Measurements from ENCODE around the gene LRR1.
"Not testable (repeated sequence)": the region's sequence is repeated elsewhere in the genome, so short reads cannot be mapped to it uniquely, and the experiment has no call there.

Gene LRR1

DNA sequence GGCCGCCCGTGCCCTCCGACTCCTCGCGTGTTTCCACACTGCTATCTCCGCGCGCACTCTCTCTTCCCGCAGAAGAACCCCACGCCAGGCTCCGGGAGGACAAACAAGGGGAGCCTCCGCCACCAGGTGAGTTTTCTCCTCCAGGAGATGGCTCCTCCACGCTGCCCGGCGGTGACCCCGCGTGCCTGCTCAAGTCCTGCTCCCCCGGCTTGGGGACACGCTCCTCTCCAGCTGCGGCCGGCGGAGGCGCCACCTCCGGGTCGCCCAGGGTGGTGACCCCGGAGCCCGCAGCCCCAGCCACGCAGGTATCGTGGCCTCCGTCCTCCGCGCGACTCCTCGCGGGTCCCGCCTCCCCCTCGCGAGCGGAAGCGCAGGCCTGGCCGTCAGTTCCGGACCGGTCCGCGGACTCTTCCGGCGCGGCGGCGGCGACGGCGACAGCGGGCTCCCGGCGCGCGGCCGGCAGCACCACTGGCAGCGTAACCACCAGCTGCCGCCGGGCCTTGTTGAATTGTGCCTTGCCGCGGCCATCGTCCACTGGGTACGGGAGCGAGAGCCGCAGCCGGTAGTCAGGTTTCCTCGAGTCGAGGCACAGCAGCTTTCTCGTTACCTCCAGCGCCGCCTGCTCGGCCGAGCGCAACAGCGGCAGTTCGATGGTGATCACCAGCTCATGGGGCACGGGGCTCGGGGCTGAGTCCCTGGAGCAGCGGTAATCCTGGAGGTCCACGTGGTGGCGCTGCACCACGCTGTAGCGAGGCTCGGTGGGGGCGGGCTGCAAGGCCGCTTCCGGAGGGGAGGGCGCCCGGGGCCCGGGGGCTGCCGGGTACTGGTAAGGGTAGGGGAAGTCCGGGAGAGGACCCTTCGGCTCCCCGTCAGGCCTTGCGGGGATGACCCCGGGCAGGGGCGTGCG lies 35.2 kb downstream of the LRR1 start:
- peak; percentile 95 for DNase-seq

DNA sequence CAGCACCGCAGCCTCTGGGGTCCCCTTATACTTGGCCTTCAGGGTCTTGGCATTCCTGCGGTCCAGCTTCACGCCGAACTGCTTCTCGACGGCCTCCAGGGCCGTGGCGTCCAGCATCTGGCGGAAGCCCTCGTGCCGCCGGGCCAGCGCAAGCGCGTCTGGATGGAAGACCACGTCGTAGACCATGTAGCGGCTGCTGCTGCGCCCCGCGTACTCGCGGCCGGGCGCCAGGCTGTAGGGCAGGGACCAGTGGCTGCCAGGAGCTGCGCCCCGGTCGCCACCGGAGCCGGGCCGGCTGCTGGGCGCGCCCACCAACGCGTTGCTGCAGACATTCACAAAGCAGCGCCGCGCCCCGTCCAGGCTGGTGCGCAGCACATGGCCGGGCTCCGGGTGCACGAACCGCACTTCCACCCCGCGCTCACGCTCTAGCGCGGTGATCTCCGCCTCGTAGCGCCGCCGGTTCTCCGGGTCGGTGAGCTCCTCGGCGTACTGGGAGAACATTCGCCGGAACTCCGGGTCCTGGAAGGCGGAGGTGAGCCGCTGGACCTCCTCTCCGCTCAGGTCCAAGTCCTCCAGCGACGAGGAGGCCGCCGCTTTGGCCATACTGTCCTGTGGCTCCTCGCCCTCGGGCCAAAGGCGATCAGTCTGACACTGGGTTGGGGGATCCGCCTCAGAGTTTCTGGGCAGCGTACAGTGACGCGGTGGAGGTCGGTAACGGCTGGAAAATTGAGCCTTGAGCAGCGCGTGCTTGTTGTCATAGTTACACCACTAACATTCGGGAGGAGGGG lies 36.0 kb downstream of the LRR1 start, which contains the start of gene DNAAF2:
Gene DNAAF2, minus strand, starts transcription at position 698 of the 788 bp plus-strand sequence. Its CDS starts 95 bp downstream, at position 603.
- DNase-seq: peak; percentile 74

DNA sequence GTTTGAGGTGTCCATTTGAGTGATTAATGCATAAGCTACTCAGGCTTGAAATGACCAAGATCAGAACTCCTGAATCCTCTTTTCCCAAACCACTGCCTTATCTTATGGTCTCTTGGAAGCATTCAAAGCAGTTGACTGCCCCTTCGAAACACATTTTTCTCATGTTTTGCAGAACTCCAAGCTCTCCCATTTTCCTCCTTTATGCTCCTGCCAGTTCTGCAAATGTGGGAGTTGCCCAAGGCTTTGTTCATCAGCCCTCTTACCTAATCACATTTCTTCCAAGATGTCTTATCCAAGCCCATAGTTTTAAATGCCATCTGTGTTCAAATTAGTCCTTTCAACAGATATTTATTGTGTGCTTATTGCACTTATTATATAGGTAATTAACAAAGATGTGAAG lies 38.1 kb downstream of the LRR1 start:
- no peak for DNase-seq

DNA sequence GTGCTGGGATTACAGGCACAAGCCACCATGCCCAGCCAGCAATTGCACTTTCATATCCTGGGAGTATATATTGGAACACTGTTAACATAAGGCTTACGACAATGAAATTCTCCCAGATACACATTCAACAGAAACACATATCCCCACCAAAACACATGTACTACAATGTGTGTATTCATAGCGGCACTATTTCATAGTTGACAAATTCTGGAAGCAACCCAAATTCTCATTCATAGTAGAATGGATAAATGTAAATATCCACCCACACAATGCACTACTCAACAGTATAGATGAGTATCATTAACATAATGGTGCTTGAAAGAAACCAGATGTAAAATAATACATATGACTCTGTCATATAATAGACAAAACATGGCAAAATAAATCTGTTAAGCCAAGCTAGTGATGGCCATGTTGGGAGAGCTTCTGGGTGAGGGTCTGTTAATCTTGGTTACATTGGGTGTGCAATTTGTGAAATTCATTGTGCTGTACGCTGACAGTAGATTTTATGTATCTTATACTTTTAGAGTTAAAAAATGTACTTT lies 38.9 kb downstream of the LRR1 start:
- DNase-seq: no peak

DNA sequence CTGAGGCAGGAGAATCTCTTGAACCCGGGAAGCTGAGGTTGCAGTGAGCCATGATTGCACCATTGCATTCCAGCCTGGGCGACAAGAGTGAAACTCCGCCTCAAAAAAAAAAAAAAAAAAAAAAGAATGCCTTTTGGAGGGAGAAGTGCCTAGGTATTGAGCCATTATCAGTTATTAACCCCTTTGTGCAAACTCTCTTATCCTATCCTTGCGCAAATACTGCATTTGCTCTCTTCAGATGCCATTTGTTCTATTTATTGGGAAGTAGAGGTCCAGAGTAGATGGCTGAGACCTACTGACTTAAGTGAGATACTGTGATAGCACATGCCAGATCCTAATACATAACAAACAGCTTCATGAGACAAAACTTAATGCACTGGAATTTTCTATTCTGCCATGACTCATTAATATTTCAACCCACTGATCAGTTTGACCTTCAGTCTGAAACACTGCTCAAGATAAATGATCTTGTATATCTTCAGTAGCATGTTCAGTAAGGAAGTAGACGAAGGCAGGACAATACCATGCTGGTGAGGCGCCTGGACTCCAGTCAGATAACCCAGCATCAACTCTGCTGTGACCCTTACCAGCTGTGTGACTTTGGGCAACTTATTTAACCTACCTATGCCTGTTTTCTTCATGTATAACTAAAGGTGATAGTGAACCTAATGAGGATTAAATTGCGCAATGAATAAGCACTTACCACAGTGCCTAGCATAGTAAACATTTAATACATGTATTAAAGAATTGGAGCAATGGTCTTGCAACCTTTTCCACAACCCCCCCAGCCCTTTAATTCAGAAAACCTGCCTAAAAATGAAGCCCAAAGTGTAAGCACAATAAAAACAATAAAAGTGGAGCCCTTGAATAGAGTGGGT lies 42.0 kb downstream of the LRR1 start:
- DNase-seq: no peak

DNA sequence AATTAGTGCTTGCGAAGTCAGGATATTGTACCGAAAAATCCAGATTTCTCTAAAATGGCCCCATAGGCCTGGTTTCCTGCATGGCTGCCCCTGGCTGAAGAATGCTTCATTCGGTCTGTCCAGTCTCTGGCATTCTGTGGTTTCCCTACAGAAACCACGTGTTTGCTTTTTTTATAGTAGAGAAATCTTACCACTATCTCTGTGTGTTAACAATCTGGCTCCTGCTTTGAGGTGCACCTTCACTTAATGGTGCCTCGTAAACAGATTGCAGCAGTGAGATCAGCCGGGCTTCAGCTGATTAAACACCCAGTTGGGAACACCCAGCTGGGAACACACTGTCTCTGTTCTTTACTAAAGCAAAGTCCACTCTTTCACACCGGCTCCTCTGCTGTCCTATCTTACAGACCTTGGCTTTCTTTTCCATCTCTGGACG lies 43.0 kb downstream of the LRR1 start:
- no peak for DNase-seq

DNA sequence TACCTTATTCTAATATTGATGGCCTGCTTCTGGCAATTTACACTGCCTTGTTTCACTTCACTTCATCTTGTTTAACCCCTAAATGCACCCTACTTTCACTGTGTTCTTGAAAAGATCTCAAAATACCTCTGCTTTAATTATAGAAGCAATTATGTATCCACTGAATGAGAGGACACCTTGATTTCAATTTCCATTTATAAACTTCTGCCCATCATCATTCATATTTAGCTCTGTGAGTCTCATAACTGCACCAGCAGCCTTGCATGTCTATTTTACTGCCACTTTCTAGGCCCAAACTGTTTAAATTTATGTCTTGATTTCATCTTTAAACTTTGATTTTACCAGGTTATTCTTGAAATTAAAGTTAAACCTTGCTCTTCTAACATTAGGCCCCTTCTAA lies 43.4 kb downstream of the LRR1 start:
- no peak for DNase-seq

DNA sequence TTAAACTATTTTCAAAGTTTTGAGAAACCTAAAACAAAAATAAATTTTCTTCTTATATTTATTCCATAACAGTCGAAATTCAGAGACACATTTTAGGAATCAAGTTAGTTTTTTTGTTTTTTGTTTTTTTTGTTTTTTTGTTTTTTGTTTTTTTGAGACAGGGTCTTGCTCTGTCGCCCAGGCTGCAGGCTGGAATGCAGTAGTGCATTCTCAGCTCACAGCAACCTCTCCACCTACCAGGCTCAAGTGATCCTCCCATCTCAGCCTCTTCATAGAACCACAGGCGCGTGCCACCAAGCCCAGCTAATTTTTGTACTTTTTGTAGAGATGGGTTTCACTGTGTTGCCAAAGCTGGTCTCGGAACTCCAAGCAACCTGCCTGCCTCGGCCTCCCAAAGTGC lies 54.8 kb downstream of the LRR1 start:
- DNase-seq: no peak

DNA sequence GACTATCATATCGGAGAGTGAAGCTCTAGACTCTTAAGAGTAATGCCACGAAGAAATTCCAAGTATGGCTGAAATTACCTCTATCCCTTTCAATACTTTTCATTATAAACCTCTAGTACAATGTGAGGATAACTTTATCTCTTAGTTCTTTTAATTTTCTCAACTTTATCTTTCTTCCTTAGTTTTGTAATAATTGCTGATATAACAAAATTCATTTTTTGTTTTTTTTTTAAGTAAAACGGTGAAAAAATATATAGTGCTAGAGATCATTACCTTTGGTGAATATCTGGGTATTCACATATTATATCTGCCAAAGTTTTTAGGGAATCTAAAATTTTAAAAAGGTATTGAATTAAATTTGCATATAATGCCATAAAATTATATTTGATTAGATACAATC lies 55.8 kb downstream of the LRR1 start:
- no peak for DNase-seq

DNA sequence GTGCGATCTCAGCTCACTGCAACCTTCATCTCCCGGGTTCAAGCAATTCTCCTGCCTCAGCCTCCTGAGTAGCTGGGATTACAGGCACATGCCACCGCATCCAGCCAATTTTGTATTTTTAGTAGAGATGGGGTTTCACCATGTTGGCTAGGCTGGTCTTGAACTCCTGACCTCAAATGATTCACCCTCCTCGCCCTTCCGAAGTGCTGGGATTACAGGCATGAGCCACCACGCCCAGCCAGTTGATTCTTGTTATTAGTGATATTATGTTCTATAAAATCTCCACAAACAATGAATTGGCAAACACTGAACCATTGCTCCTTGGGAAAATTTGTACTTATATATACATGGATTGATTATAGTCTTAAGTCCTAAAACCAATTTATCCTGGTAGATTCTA lies 58.8 kb downstream of the LRR1 start:
- DNase-seq: not testable (repeated sequence)

DNA sequence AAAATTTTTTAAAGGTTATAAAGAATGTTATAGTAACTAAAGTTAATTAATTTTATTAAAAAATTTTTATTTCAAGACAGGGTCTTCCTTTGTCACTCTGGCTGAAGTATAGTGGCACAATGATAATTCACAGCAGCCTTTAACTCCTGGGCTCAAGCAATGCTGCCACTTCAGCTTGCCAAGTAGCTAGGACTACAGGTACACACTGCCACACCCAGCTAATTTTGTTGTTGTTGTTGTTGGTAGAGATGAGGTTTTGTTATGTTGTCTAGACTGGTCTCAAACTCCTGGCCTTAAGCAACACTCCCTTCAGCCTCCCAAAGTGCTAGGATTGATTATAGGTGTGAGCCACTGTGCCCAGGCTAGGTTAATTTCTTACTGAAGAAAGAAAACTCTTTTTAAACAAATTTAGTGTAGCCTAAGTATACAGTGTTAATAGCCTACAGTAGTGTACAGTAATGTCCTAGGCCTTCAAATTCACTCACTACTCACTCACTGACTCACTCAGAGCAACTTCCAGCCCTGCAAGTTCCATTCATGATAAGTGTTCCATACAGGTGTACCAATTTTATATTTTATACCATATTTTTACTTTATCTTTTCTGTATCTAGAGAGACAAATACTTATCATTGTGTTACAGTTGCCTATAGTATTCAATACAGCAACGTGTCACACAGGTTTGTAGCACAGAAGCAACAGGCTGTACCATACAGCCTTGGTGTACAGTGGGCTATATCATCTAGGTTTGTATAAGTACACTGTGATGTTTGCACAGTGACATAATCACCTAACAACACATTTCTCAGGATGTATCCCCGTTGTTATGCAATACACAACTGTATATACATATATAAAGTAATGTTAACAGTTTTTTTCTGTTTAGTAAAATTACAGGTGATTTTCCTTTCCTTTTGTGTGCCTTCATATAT lies 61.1 kb downstream of the LRR1 start:
- no peak for DNase-seq

Measured in CD4-positive, alpha-beta T cell treated with Interleukin-15 for 1 hour (primary cell).